ENCODE measurements around the gene ZNF14.
"Not testable (repeated sequence)": the region's sequence is repeated elsewhere in the genome, so short reads cannot be mapped to it uniquely, and the experiment has no call there.

ZNF14 gene

GRCh38 chr19:19776206-19777008 is 43.5 kb upstream of the ZNF14 start:
- TF ChIP-seq REST (IDR thresholded peaks at IDR 0.05; ENCODE audit: insufficient replicate concordance, low read depth) (no peak), SPI1 (IDR thresholded peaks at IDR 0.05; ENCODE audit: borderline replicate concordance, low read depth) (no peak; the same call in 1 of the 2 replicates), CTCF (IDR thresholded peaks at IDR 0.05; ENCODE audit: insufficient read depth, low read length) (no peak), POLR2AphosphoS5 (IDR thresholded peaks at IDR 0.05; ENCODE audit: low read depth) (peak; percentile 51), GABPA (IDR thresholded peaks at IDR 0.05; ENCODE audit: low read depth) (peak; percentile 69)
- DNase-seq (ENCODE audit: low read depth in 1 of 2, low spot score in 1 of 2), result peak; percentile 96 to 99
- Histone ChIP-seq H3K4me3 (replicated peaks; ENCODE audit: insufficient read depth, low read length) (peak overlapping the region; percentile 77), H3K27me3 (ENCODE audit: insufficient read depth, poor library complexity, severe bottlenecking) (no peaks in the 10 kb centered on the region), H3K27ac (replicated peaks) (peak overlapping the region; percentile 52)

- H3K27ac ChIP-seq (replicated peaks), result peak overlapping the region; percentile 52
- no peak for DNase-seq (ENCODE audit: low read depth in 1 of 2, low spot score in 1 of 2)
- peak overlapping the region; percentile 77 for H3K4me3 ChIP-seq (replicated peaks; ENCODE audit: insufficient read depth, low read length)
- no peaks in the 10 kb centered on the region for H3K27me3 ChIP-seq (ENCODE audit: insufficient read depth, poor library complexity, severe bottlenecking)
- no peak for TF ChIP-seq CTCF (IDR thresholded peaks at IDR 0.05; ENCODE audit: insufficient read depth, low read length)
- TF ChIP-seq POLR2AphosphoS5 (IDR thresholded peaks at IDR 0.05; ENCODE audit: low read depth), result no peak
- no peak for TF ChIP-seq GABPA (IDR thresholded peaks at IDR 0.05; ENCODE audit: low read depth)
- no peak for TF ChIP-seq REST (IDR thresholded peaks at IDR 0.05; ENCODE audit: insufficient replicate concordance, low read depth)
- TF ChIP-seq SPI1 (IDR thresholded peaks at IDR 0.05; ENCODE audit: borderline replicate concordance, low read depth), result no peak
Observed at GRCh38 chr19:19775891-19776205, 42.9 kb upstream of the ZNF14 start.

- H3K27ac ChIP-seq (replicated peaks), result no peak overlapping the region
- no peaks in the 10 kb centered on the region for H3K27me3 ChIP-seq (ENCODE audit: insufficient read depth, poor library complexity, severe bottlenecking)
- no peak for TF ChIP-seq SPI1 (IDR thresholded peaks at IDR 0.05; ENCODE audit: borderline replicate concordance, low read depth)
- no peak for TF ChIP-seq GABPA (IDR thresholded peaks at IDR 0.05; ENCODE audit: low read depth)
- no peak for TF ChIP-seq REST (IDR thresholded peaks at IDR 0.05; ENCODE audit: insufficient replicate concordance, low read depth)
- peak in 1 of 2 experiments; percentile 41 for DNase-seq (ENCODE audit: low read depth in 1 of 2, low spot score in 1 of 2)
- no peak overlapping the region for H3K4me3 ChIP-seq (replicated peaks; ENCODE audit: insufficient read depth, low read length)
Observed at GRCh38 chr19:19774354-19775033, 41.6 kb upstream of the ZNF14 start.

- DNase-seq (ENCODE audit: low read depth in 1 of 2, low spot score in 1 of 2); H3K27me3 ChIP-seq (ENCODE audit: insufficient read depth, poor library complexity, severe bottlenecking); H3K27ac ChIP-seq (replicated peaks); H3K4me3 ChIP-seq (replicated peaks; ENCODE audit: insufficient read depth, low read length): not testable (repeated sequence)
Observed at GRCh38 chr19:19771963-19772362, 39.1 kb upstream of the ZNF14 start.

GRCh38 chr19:19769971-19770370 is 37.1 kb upstream of the ZNF14 start:
- not testable (repeated sequence) for H3K27me3 ChIP-seq (ENCODE audit: insufficient read depth, poor library complexity, severe bottlenecking); DNase-seq (ENCODE audit: low read depth in 1 of 2, low spot score in 1 of 2); H3K27ac ChIP-seq (replicated peaks); H3K4me3 ChIP-seq (replicated peaks; ENCODE audit: insufficient read depth, low read length)

All from HL-60 (cell line).